DOHH2 (cell line): ENCODE results near the gene MCC.

Source experiments
- EZH2phosphoT487 ChIP-seq: fragments of 200-600 bp; sonication (generic); IDR thresholded peaks from 2 replicates; pipeline ENCODE4 v1.6.1; 2017; ENCODE audit warnings: borderline replicate concordance, mild to moderate bottlenecking, antibody characterized with exemption, low read length, moderate library complexity, mixed read lengths
- TF ChIP-seq, protein P1 (sequence below): fragments of 200-600 bp; sonication (generic); IDR thresholded peaks from one replicate; pipeline ENCODE4 v1.5.1; 2014; ENCODE audit warnings: antibody characterized with exemption, mild to moderate bottlenecking, low read depth, low read length; ENCODE audit not compliant: poor library complexity, severe bottlenecking

DNA sequence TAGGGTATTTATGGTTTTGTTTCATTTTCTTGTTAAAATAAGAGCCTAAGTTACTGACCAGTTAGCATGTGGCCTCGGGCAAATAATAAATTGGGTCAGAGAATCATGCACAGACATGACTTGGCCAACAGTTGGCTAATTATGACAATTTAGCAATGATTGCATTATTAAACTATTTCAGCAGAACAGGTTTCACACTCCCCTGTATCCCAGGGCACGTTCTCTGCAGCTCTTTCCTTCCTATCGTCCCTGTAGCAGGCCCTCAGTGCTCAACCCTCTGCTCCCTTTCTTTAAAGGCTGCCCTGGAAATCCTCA, 221.4 kb downstream of the MCC start:
- TF ChIP-seq, protein P1, sequence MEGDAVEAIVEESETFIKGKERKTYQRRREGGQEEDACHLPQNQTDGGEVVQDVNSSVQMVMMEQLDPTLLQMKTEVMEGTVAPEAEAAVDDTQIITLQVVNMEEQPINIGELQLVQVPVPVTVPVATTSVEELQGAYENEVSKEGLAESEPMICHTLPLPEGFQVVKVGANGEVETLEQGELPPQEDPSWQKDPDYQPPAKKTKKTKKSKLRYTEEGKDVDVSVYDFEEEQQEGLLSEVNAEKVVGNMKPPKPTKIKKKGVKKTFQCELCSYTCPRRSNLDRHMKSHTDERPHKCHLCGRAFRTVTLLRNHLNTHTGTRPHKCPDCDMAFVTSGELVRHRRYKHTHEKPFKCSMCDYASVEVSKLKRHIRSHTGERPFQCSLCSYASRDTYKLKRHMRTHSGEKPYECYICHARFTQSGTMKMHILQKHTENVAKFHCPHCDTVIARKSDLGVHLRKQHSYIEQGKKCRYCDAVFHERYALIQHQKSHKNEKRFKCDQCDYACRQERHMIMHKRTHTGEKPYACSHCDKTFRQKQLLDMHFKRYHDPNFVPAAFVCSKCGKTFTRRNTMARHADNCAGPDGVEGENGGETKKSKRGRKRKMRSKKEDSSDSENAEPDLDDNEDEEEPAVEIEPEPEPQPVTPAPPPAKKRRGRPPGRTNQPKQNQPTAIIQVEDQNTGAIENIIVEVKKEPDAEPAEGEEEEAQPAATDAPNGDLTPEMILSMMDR, result no peak
- no peak for TF ChIP-seq EZH2phosphoT487
